HL-60 (cell line): ENCODE measurements around the gene GLI2.

Experiments used
- CTCF ChIP-seq: IDR thresholded peaks from one replicate; pipeline ENCODE4 v1.5.1; 2011; ENCODE audit warnings: low read length, control low read depth, inconsistent platforms; ENCODE audit not compliant: insufficient read depth
- GABPA ChIP-seq: IDR thresholded peaks from 2 replicates; pipeline ENCODE4 v1.6.1; 2012; ENCODE audit warnings: low read depth
- POLR2AphosphoS5 ChIP-seq: IDR thresholded peaks from 2 replicates; pipeline ENCODE4 v1.6.1; 2012; ENCODE audit warnings: low read depth
- REST ChIP-seq: IDR thresholded peaks from 2 replicates; pipeline ENCODE4 v1.6.1; 2012; ENCODE audit warnings: low read depth; ENCODE audit not compliant: insufficient replicate concordance
- SPI1 ChIP-seq: IDR thresholded peaks from 2 replicates; pipeline ENCODE4 v1.6.1; 2012; ENCODE audit warnings: low read depth, mild to moderate bottlenecking, borderline replicate concordance

GRCh38 chr2:120746144-120746543 is 10.5 kb downstream of the GLI2 start:
- no peak for TF ChIP-seq POLR2AphosphoS5
- no peak for TF ChIP-seq REST
- no peak for TF ChIP-seq CTCF
- no peak for TF ChIP-seq SPI1
- no peak for TF ChIP-seq GABPA
